ENCODE measurements around the gene IL11RA. TPM values are rescaled to one million over a fixed set of nuclear protein-coding genes. Genes with fewer than 3 reads are reported as not detected.

The IL11RA gene
- total RNA-seq, 1 experiment from 2014 or later: 4.8 TPM

- no peak for DNase-seq (ENCODE audit: low read depth)
These were observed 616 bp downstream of the IL11RA start for GRCh38 chr9:34652602-34653000.

- DNase-seq (ENCODE audit: low read depth): no peak
These were observed 1.4 kb downstream of the IL11RA start for GRCh38 chr9:34653151-34654072.

GRCh38 chr9:34654323-34655051, 2.5 kb downstream of the IL11RA start:
- no peak for DNase-seq (ENCODE audit: low read depth)

- no peak for DNase-seq (ENCODE audit: low read depth)
These were observed 3.4 kb downstream of the IL11RA start for GRCh38 chr9:34655394-34655793.

GRCh38 chr9:34656992-34657391, 5.0 kb downstream of the IL11RA start:
- DNase-seq (ENCODE audit: low read depth): no peak

GRCh38 chr9:34658461-34658860, 6.5 kb downstream of the IL11RA start:
- DNase-seq (ENCODE audit: low read depth): no peak

- peak; percentile 25 for DNase-seq (ENCODE audit: low read depth)
These were observed 7.7 kb downstream of the IL11RA start for GRCh38 chr9:34659592-34660253.

- no peak for DNase-seq (ENCODE audit: low read depth)
These were observed 10.7 kb downstream of the IL11RA start, which contains the start of gene CCL27 for GRCh38 chr9:34662526-34663302. Gene CCL27 (minus strand): TSS chr9:34662657. CDS start chr9:34662633, 24 bp downstream.

GRCh38 chr9:34663303-34663605, 11.3 kb downstream of the IL11RA start:
- no peak for DNase-seq (ENCODE audit: low read depth)

GRCh38 chr9:34664281-34665066, 12.5 kb downstream of the IL11RA start:
- peak; percentile 50 for DNase-seq (ENCODE audit: low read depth)

- no peak for DNase-seq (ENCODE audit: low read depth)
These were observed 13.0 kb downstream of the IL11RA start for GRCh38 chr9:34665067-34665380.

- peak; percentile 76 for DNase-seq (ENCODE audit: low read depth)
These were observed 13.6 kb downstream of the IL11RA start for GRCh38 chr9:34665381-34666250.

- DNase-seq (ENCODE audit: low read depth): no peak
These were observed 18.0 kb downstream of the IL11RA start for GRCh38 chr9:34669809-34670562.

- no peak for DNase-seq (ENCODE audit: low read depth)
These were observed 19.3 kb downstream of the IL11RA start for GRCh38 chr9:34671307-34671706.

- no peak for DNase-seq (ENCODE audit: low read depth)
These were observed 22.5 kb downstream of the IL11RA start for GRCh38 chr9:34674440-34674839.

- peak; percentile 61 for DNase-seq (ENCODE audit: low read depth)
These were observed 23.2 kb downstream of the IL11RA start for GRCh38 chr9:34675048-34675714.

- DNase-seq (ENCODE audit: low read depth): no peak
These were observed 23.9 kb downstream of the IL11RA start for GRCh38 chr9:34675869-34676268.

- DNase-seq (ENCODE audit: low read depth): no peak
These were observed 32.2 kb downstream of the IL11RA start for GRCh38 chr9:34684145-34684544.
